Parathyroid adenoma (tissue), 2 donors: ENCODE results near the gene PTPDC1.

ENCODE experiments used
- H2AFZ ChIP-seq: fragments of 300-600 bp; sonication (generic); one replicate; pipeline ENCODE4 v1.7.0; 2017; ENCODE audit warnings: antibody characterized with exemption, mild to moderate bottlenecking
- H3K27ac ChIP-seq: fragments of 300-600 bp; sonication (generic); one replicate; pipeline ENCODE4 v1.7.0; 2017
- H3K27me3 ChIP-seq: fragments of 300-600 bp; sonication (generic); one replicate; pipeline ENCODE4 v1.7.0; 2017; ENCODE audit warnings: low read length; ENCODE audit not compliant: control insufficient read depth, insufficient read depth
- H3K36me3 ChIP-seq: fragments of 300-600 bp; sonication (generic); one replicate; pipeline ENCODE4 v1.7.0; 2017; ENCODE audit warnings: low read length; ENCODE audit not compliant: control insufficient read depth, insufficient read depth
- H3K4me1 ChIP-seq: fragments of 300-600 bp; sonication (generic); one replicate; pipeline ENCODE4 v1.7.0; 2017; ENCODE audit warnings: control low read depth
- H3K4me2 ChIP-seq: fragments of 300-600 bp; sonication (generic); one replicate; pipeline ENCODE4 v1.7.0; 2017; ENCODE audit warnings: low read length
- H3K4me3 ChIP-seq: fragments of 300-600 bp; sonication (generic); one replicate; pipeline ENCODE4 v1.7.0; 2017; ENCODE audit warnings: low read depth, low read length
- H3K79me2 ChIP-seq: fragments of 300-600 bp; sonication (generic); one replicate; pipeline ENCODE4 v1.7.0; 2017; ENCODE audit warnings: control low read depth
- H3K9ac ChIP-seq: fragments of 300-600 bp; sonication (generic); one replicate; pipeline ENCODE4 v1.7.0; 2017; ENCODE audit warnings: mild to moderate bottlenecking
- H3K9me3 ChIP-seq: fragments of 300-600 bp; sonication (generic); one replicate; pipeline ENCODE4 v1.7.0; 2017; ENCODE audit warnings: low read length; ENCODE audit not compliant: control insufficient read depth
- CTCF ChIP-seq: fragments of 300-600 bp; sonication (generic); IDR thresholded peaks from one replicate; pipeline ENCODE4 v1.7.0; 2017; ENCODE audit warnings: antibody characterized with exemption, mild to moderate bottlenecking
- donor health status: primary hyperparathyroidism.

The PTPDC1 gene

GRCh38 chr9:94076557-94076956 lies 7.7 kb upstream of the PTPDC1 start:
- no peak overlapping the region for H3K9ac ChIP-seq
- H3K4me2 ChIP-seq: no peak overlapping the region
- H3K4me1 ChIP-seq: peaks cover 2% of the 10 kb centered on the region
- no peak overlapping the region for H3K4me3 ChIP-seq
- H3K27ac ChIP-seq: no peak overlapping the region
- H3K27me3 ChIP-seq: no peaks in the 10 kb centered on the region
- no peak overlapping the region for H2AFZ ChIP-seq
- H3K9me3 ChIP-seq: no peaks in the 10 kb centered on the region
- no peaks in the 10 kb centered on the region for H3K79me2 ChIP-seq
- no peak for TF ChIP-seq CTCF
- no peaks in the 10 kb centered on the region for H3K36me3 ChIP-seq

- Histone ChIP-seq H3K27me3 (no peaks in the 10 kb centered on the region), H3K4me2 (no peak overlapping the region), H3K36me3 (no peaks in the 10 kb centered on the region), H3K4me3 (no peak overlapping the region), H3K4me1 (peaks cover 15% of the 10 kb centered on the region), H2AFZ (no peak overlapping the region), H3K9ac (no peak overlapping the region), H3K9me3 (no peaks in the 10 kb centered on the region), H3K79me2 (no peaks in the 10 kb centered on the region), H3K27ac (no peak overlapping the region)
- TF ChIP-seq CTCF: no peak
Measured at GRCh38 chr9:94078086-94078485, 6.2 kb upstream of the PTPDC1 start.

- Histone ChIP-seq H3K27ac (no peak overlapping the region), H3K4me1 (peaks cover 18% of the 10 kb centered on the region), H3K27me3 (no peaks in the 10 kb centered on the region), H3K9me3 (no peaks in the 10 kb centered on the region), H2AFZ (no peak overlapping the region), H3K4me3 (no peak overlapping the region), H3K4me2 (no peak overlapping the region), H3K9ac (no peak overlapping the region), H3K36me3 (no peaks in the 10 kb centered on the region), H3K79me2 (no peaks in the 10 kb centered on the region)
- no peak for TF ChIP-seq CTCF
Measured at GRCh38 chr9:94079236-94079635, 5.0 kb upstream of the PTPDC1 start.

GRCh38 chr9:94080249-94080648 lies 4.0 kb upstream of the PTPDC1 start:
- no peaks in the 10 kb centered on the region for H3K27me3 ChIP-seq
- H3K9me3 ChIP-seq: no peaks in the 10 kb centered on the region
- no peak overlapping the region for H3K4me3 ChIP-seq
- H3K36me3 ChIP-seq: no peaks in the 10 kb centered on the region
- H3K79me2 ChIP-seq: no peaks in the 10 kb centered on the region
- H3K4me2 ChIP-seq: no peak overlapping the region
- H3K9ac ChIP-seq: no peak overlapping the region
- no peak for TF ChIP-seq CTCF
- H3K4me1 ChIP-seq: peaks cover 21% of the 10 kb centered on the region
- no peak overlapping the region for H3K27ac ChIP-seq
- no peak overlapping the region for H2AFZ ChIP-seq

- Histone ChIP-seq H3K4me2 (no peak overlapping the region), H3K9me3 (no peaks in the 10 kb centered on the region), H3K36me3 (no peaks in the 10 kb centered on the region), H3K4me1 (peaks cover 21% of the 10 kb centered on the region), H3K27ac (peak overlapping the region; percentile 90), H3K9ac (no peak overlapping the region), H3K4me3 (no peak overlapping the region), H2AFZ (no peak overlapping the region), H3K27me3 (no peaks in the 10 kb centered on the region), H3K79me2 (no peaks in the 10 kb centered on the region)
- TF ChIP-seq CTCF: no peak
Measured at GRCh38 chr9:94081435-94081834, 2.8 kb upstream of the PTPDC1 start.
